HFFc6 (cell line): ENCODE results near the gene HAUS5. TPM values are rescaled to one million over a fixed set of nuclear protein-coding genes. Genes with fewer than 3 reads are reported as not detected.
"Not testable (repeated sequence)": the region's sequence is repeated elsewhere in the genome, so short reads cannot be mapped to it uniquely, and the experiment has no call there.

Experiments used
- DNase-seq: peaks from one replicate; pipeline ENCODE4 v3.0.0-alpha.2; 2018
- H3K27ac Mint-ChIP-seq: 2 replicates; pipeline ENCODE4 v1.8.0; 2020; ENCODE audit warnings: mild to moderate bottlenecking, mixed read lengths
- H3K27me3 Mint-ChIP-seq: 2 replicates; pipeline ENCODE4 v1.8.0; 2021; ENCODE audit warnings: mild to moderate bottlenecking, moderate library complexity, mixed read lengths; ENCODE audit not compliant: insufficient read depth
- H3K36me3 Mint-ChIP-seq: 2 replicates; pipeline ENCODE4 v1.8.0; 2021; ENCODE audit warnings: low read depth, mixed read lengths
- H3K4me1 Mint-ChIP-seq: 2 replicates; pipeline ENCODE4 v1.8.0; 2020; ENCODE audit warnings: low read depth, mixed read lengths
- H3K4me3 Mint-ChIP-seq: 2 replicates; pipeline ENCODE4 v1.8.0; 2020; ENCODE audit warnings: mild to moderate bottlenecking, moderate library complexity, mixed read lengths
- H3K9me3 Mint-ChIP-seq: 2 replicates; pipeline ENCODE4 v1.8.0; 2020; ENCODE audit warnings: mild to moderate bottlenecking, mixed read lengths
- CTCF ChIP-seq: fragments of 200-600 bp; sonication (generic); IDR thresholded peaks from 2 replicates; pipeline ENCODE4 v1.5.0; 2021; ENCODE audit warnings: antibody characterized with exemption, mild to moderate bottlenecking
- total RNA-seq, 6 experiments: library from RNA; stranded (reverse); fragmentation: NEBNext Ultra II Directional; extraction: Animal tissue kit (Norgen Biotek cat#: 25700); gene quantifications; 2 replicates in 1 of 6; 3 replicates in 5 of 6; pipeline ENCODE4 v1.2.3, GENCODE V29; 2021

Gene HAUS5
- total RNA-seq, 6 experiments from 2014 or later = 6.6 to 13.9 (median 12.2) TPM

GRCh38 chr19:35585848-35586247 lies 26.7 kb upstream of the HAUS5 start, which contains the start of gene PMIS2:
Gene PMIS2, plus strand, starts transcription at chr19:35586173. Its CDS starts 87 bp downstream, at chr19:35586260.
- DNase-seq = no peak
- no peak for TF ChIP-seq CTCF
- no peak within 1 kb of the TSS for H3K27ac Mint-ChIP-seq
- 0 out of 2 replicates have a peak, but pooled peaks cover 4% of the 10 kb centered on the region for H3K9me3 Mint-ChIP-seq
- no peaks in the 10 kb centered on the region for H3K36me3 Mint-ChIP-seq
- H3K4me3 Mint-ChIP-seq = no peak within 1 kb of the TSS
- H3K27me3 Mint-ChIP-seq = peaks cover 28% of the 10 kb centered on the region
- no peaks in the 10 kb centered on the region for H3K4me1 Mint-ChIP-seq

- TF ChIP-seq CTCF = no peak
- H3K9me3 Mint-ChIP-seq = 0 out of 2 replicates have a peak, but pooled peaks cover 4% of the 10 kb centered on the region
- H3K27ac Mint-ChIP-seq = no peak overlapping the region
- DNase-seq = no peak
- peaks cover 27% of the 10 kb centered on the region for H3K27me3 Mint-ChIP-seq
- H3K4me1 Mint-ChIP-seq = no peaks in the 10 kb centered on the region
- no peak overlapping the region for H3K4me3 Mint-ChIP-seq
- no peaks in the 10 kb centered on the region for H3K36me3 Mint-ChIP-seq
These were observed 25.2 kb upstream of the HAUS5 start for GRCh38 chr19:35587321-35587720.

GRCh38 chr19:35590875-35591274 lies 21.7 kb upstream of the HAUS5 start:
- Mint-ChIP-seq H3K27me3 (peaks cover 2% of the 10 kb centered on the region), H3K4me1 (no peaks in the 10 kb centered on the region), H3K9me3 (no peaks in the 10 kb centered on the region), H3K27ac (no peak overlapping the region), H3K4me3 (no peak overlapping the region), H3K36me3 (no peaks in the 10 kb centered on the region)
- no peak for DNase-seq
- TF ChIP-seq CTCF = no peak

- H3K27ac Mint-ChIP-seq = no peak overlapping the region
- DNase-seq = no peak
- no peak overlapping the region for H3K4me3 Mint-ChIP-seq
These were observed 20.3 kb upstream of the HAUS5 start for GRCh38 chr19:35592226-35592625.

GRCh38 chr19:35595026-35595425 lies 17.5 kb upstream of the HAUS5 start:
- not testable (repeated sequence) for H3K4me3 Mint-ChIP-seq, H3K36me3 Mint-ChIP-seq, H3K27ac Mint-ChIP-seq, H3K27me3 Mint-ChIP-seq, DNase-seq, H3K9me3 Mint-ChIP-seq
- H3K4me1 Mint-ChIP-seq = peaks cover 15% of the 10 kb centered on the region

More at GRCh38 chr19:35592226-35592625, 20.3 kb upstream of the HAUS5 start:
- Mint-ChIP-seq H3K9me3 (no peaks in the 10 kb centered on the region), H3K36me3 (no peaks in the 10 kb centered on the region), H3K4me1 (no peaks in the 10 kb centered on the region), H3K27me3 (peaks cover 2% of the 10 kb centered on the region)
- TF ChIP-seq CTCF = peak; percentile 68

- Mint-ChIP-seq H3K4me1 (peaks cover 15% of the 10 kb centered on the region), H3K4me3 (no peak overlapping the region), H3K9me3 (no peaks in the 10 kb centered on the region), H3K27me3 (peaks cover 8% of the 10 kb centered on the region), H3K27ac (no peak overlapping the region), H3K36me3 (no peaks in the 10 kb centered on the region; the same call in 1 of the 2 replicates)
- DNase-seq = no peak
- no peak for TF ChIP-seq CTCF
These were observed 16.6 kb upstream of the HAUS5 start for GRCh38 chr19:35595928-35596327.
